ENCODE measurements around the gene LCORL. TPM values are rescaled to one million over a fixed set of nuclear protein-coding genes. Genes with fewer than 3 reads are reported as not detected.
A peak's percentile ranks its signal among the peaks of the same experiment; 100 is the strongest.

The LCORL gene
- total RNA-seq, 1 donor from 2014 or later: 20.8 TPM

GRCh38 chr4:17809667-17810066 lies 211.9 kb downstream of the LCORL start:
- Mint-ChIP-seq H3K27ac (peak overlapping the region; percentile 99), H3K4me1 (ENCODE audit: unreplicated experiment) (peaks cover 30% of the 10 kb centered on the region), H3K4me3 (peak overlapping the region; percentile 98), H3K27me3 (no peaks in the 10 kb centered on the region), H3K36me3 (peaks cover 17% of the 10 kb centered on the region), H3K9me3 (no peaks in the 10 kb centered on the region)
- DNase-seq (ENCODE audit: extremely low spot score, unreplicated experiment): no peak
- TF ChIP-seq CTCF (conservative IDR thresholded peaks at IDR 0.05): no peak

GRCh38 chr4:17807446-17807845 lies 214.1 kb downstream of the LCORL start:
- Mint-ChIP-seq H3K27me3 (no peaks in the 10 kb centered on the region), H3K4me3 (peak overlapping the region; percentile 90), H3K4me1 (ENCODE audit: unreplicated experiment) (peaks cover 26% of the 10 kb centered on the region), H3K9me3 (no peaks in the 10 kb centered on the region), H3K27ac (no peak overlapping the region), H3K36me3 (peaks cover 34% of the 10 kb centered on the region)
- TF ChIP-seq CTCF (conservative IDR thresholded peaks at IDR 0.05): no peak
- no peak for DNase-seq (ENCODE audit: extremely low spot score, unreplicated experiment)

GRCh38 chr4:17805580-17806155 lies 215.9 kb downstream of the LCORL start:
- no peaks in the 10 kb centered on the region for H3K27me3 Mint-ChIP-seq
- H3K4me3 Mint-ChIP-seq: no peak overlapping the region
- H3K36me3 Mint-ChIP-seq: peaks cover 39% of the 10 kb centered on the region
- no peak for DNase-seq (ENCODE audit: extremely low spot score, unreplicated experiment)
- H3K27ac Mint-ChIP-seq: no peak overlapping the region
- no peaks in the 10 kb centered on the region for H3K9me3 Mint-ChIP-seq
- H3K4me1 Mint-ChIP-seq (ENCODE audit: unreplicated experiment): peaks cover 21% of the 10 kb centered on the region
- TF ChIP-seq CTCF (conservative IDR thresholded peaks at IDR 0.05): no peak

GRCh38 chr4:17797808-17798207 lies 223.7 kb downstream of the LCORL start:
- Mint-ChIP-seq H3K36me3 (peaks cover 28% of the 10 kb centered on the region), H3K4me3 (no peak overlapping the region), H3K27ac (no peak overlapping the region), H3K9me3 (no peaks in the 10 kb centered on the region), H3K27me3 (no peaks in the 10 kb centered on the region), H3K4me1 (ENCODE audit: unreplicated experiment) (no peaks in the 10 kb centered on the region)
- TF ChIP-seq CTCF (conservative IDR thresholded peaks at IDR 0.05): no peak
- DNase-seq (ENCODE audit: extremely low spot score, unreplicated experiment): no peak

GRCh38 chr4:17794730-17795129 lies 226.8 kb downstream of the LCORL start:
- Mint-ChIP-seq H3K4me1 (ENCODE audit: unreplicated experiment) (no peaks in the 10 kb centered on the region), H3K36me3 (peaks cover 18% of the 10 kb centered on the region), H3K4me3 (no peak overlapping the region), H3K27me3 (no peaks in the 10 kb centered on the region), H3K27ac (no peak overlapping the region), H3K9me3 (no peaks in the 10 kb centered on the region)
- no peak for DNase-seq (ENCODE audit: extremely low spot score, unreplicated experiment)
- TF ChIP-seq CTCF (conservative IDR thresholded peaks at IDR 0.05): no peak

Other genes with a start within 250 kb of the LCORL start
- 0.12 TPM in 2 replicates for gene FAM184B, start 240.1 kb downstream of the LCORL start, total RNA-seq (ENCODE audit: low replicate concordance)
- 58.2 and 63.7 TPM in 2 replicates for gene DCAF16, start 211.0 kb downstream of the LCORL start, total RNA-seq (ENCODE audit: low replicate concordance)
- 11.8 and 46.0 TPM in 2 replicates for gene NCAPG, start 210.8 kb downstream of the LCORL start, total RNA-seq (ENCODE audit: low replicate concordance)